ENCODE results near the gene DGKI.

The DGKI gene

GRCh38 chr7:137587326-137587725 is 259.4 kb downstream of the DGKI start:
- DNase-seq, result no peak

- no peak for DNase-seq
Observed at GRCh38 chr7:137585591-137585990, 261.2 kb downstream of the DGKI start.

GRCh38 chr7:137583172-137583571 is 263.6 kb downstream of the DGKI start:
- DNase-seq, result no peak

DNA sequence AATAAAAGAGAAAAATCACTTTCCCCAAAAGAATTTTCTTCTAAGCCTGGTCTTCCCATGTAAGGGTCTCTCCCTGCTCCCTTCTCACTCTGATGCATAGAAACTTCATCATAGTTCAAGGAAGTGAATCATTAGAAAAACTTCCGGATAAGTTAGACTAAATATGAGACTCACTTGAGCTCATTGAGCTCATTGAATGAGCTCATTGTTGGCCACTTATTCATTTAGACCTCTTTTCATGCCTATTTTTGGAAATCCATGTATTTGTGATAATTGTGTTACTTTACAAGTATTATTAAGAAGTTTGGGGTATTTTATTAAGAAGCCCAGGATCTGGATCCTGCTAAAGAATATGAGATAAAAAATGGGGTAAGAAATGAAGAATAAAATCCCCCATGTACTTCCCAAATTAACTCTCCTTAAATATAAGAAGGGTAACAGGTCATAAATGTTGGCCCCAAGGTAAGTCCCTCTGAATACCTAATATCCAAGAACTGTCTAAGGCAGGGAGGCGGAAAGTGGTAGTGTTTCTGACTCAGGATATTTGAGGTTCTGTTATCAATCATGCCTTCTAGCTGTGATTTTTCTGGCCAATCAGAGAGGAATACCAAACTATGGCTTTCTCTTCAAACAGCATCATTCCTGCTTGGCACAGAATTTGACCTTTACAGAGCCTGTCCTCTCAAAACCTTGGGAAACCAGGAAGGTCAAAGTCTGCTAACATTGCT is 266.7 kb downstream of the DGKI start:
- DNase-seq, result no peak

DNA sequence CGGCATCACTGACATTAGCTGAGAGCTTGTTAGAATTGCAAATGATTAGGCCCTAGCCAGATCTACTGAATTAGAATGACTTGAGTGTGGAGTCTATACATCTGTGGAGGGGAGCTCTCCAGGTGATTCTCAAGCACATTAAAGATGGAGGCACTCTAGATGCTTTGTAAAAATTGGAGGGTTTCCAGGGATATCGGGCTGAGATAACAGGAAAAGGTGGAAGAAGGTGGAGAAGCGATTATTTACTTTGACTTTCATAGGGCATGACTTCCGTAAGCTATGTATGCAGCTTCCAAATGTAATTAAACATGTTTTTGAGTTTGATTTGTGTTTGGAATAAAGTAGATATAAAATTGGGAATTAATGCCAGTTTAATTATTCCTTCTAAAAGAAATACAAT is 268.2 kb downstream of the DGKI start:
- no peak for DNase-seq

DNA sequence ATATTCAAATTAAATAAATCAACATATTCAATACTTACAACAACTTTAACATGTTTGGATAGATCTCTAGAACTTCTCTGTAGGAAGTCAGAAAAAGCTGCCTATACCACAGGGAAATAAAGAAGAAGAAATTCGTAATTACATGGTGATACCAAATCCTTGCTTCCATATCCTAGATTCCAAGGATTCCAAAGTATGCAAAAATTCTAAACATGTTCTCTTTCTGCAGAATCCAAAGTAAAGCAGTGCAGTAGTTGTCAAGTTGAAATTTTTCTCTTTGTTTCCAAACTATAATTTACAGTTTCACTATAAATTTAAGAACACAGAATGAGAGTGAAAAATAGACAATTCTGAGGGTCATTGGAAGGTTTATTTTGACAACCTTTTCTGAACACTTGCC is 269.6 kb downstream of the DGKI start:
- DNase-seq, result no peak

- no peak for DNase-seq
Observed at GRCh38 chr7:137576481-137576880, 270.3 kb downstream of the DGKI start.

- no peak for DNase-seq
Observed at GRCh38 chr7:137574812-137575211, 272.0 kb downstream of the DGKI start.

- no peak for DNase-seq
Observed at GRCh38 chr7:137572056-137572784, 274.6 kb downstream of the DGKI start.

DNA sequence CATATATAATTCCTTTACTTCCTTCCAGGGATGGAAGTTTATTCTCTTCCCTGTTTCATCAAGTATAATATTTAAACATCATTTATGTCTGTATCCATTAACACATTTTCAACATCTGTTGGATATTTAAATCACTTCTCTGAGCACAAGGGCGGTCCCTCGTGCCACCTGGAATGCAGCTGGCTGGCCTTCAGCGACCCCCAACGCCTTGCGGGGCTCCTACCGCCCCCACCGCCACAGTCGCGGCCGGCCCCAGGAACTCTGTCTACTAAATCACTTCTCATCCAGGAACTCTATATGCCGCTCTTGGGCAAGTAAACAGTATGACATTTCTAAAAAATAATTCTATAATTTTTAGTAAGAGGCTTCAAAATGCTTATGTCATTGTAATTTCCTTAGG is 282.1 kb downstream of the DGKI start:
- no peak for DNase-seq

DNA sequence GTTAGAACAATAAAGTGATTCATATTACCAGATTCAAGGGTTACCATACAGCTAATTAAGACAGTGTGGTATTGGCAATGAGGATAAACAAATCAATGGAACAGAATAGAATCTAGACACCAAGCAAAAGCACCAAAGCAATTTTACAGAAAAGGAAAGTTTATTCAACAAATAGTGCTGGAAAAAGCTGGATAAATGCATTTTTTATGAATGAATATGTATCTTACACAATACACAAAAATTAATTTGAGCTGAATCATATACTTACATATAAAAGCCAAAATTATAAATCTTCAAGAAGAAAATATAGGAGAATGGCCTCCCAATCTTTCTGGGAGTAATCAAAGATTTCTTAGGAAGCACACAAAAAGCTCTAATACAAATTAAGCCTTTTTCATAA is 282.8 kb downstream of the DGKI start:
- DNase-seq, result no peak

GRCh38 chr7:137547485-137547884 is 299.3 kb downstream of the DGKI start:
- DNase-seq, result no peak

DNA sequence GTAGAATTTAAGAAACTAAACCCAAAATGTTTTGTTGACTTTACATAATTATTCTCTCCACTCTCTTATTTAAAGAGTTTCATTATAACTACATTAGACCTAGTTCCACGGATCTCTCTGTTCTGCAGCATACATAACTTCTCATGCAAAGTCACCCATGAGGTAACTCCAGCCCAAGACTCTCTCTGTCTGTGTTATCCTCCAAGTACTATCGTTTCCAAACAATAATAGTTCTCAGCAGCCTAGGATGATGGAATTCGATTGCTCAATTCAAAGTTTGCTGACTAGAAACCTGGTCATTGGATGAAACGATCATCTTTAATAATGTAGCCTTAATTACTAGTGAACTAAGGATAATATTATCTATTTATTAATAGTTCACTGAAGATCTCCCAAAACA is 300.1 kb downstream of the DGKI start:
- DNase-seq, result no peak

DNA sequence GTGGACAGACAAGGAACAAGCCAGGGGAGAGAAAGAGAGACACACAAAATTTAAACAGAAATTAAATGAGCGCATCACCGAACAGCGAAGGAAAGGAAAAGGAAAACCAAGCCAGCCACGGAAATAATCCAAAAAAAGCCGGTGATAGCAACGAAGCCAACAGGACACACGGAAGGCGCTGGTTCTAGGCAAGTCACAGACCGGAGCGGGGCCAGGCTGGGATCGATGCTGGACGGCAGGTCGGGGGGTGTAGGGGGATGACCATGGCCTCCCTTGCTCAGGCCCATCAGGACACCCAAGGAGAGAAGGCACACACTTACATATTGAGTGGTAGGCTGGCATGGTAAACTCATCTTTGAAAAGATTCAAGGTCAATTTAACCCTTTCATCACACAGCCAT is 300.8 kb downstream of the DGKI start:
- no peak for DNase-seq

GRCh38 chr7:137545059-137545716 is 301.6 kb downstream of the DGKI start:
- no peak for DNase-seq

- no peak for DNase-seq
Observed at GRCh38 chr7:137544453-137545058, 302.2 kb downstream of the DGKI start.

DNA sequence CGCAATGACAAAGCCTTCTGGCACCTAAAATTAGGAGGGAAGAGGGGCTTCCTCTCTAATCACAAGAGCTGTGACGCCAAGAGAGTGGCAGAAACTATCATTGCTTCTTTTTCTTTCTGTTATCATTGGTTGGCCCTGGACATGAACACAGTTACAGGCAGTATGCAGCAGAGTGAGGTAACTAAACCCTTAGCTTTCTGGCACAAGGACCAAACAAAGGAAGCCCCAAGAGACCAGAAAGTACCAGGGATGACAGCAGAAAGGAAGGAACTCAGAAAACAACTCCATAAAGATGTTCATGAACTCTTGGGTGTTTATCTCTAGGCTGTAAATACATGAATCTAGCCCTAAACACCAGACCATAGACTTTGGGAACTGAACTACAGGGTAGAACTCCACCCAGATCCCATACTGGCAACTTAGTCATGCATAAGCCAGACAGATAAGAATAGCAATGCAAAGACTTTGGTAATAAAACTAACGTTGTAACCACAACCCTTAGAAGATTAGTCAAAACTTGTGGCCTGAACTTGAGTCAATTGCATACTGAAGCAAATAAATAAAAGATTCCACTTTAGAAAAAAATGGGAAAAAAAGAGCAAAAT is 307.6 kb downstream of the DGKI start:
- DNase-seq, result no peak

- DNase-seq, result no peak
Observed at GRCh38 chr7:137538361-137538762, 308.4 kb downstream of the DGKI start.

DNA sequence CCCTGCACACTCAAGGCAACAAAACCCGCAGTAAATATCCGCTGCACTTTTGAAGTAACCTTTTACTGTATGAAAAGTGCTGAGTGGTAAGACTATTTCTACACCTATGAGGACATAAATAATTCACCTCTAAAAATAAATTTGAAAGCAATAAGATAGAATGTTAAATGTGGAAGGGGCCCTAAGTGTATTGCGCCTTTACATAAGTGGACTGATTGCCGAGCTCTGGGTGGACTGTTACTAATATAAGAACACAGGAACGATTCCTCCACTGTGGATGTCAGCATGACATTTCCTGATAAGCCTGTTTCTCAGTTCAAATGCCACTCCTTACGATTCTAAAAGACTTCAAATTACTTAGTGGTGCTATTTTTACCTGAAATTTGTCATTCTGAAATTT is 311.2 kb downstream of the DGKI start:
- no peak for DNase-seq

- DNase-seq, result no peak
Observed at GRCh38 chr7:137531671-137532070, 315.1 kb downstream of the DGKI start.

- no peak for DNase-seq
Observed at GRCh38 chr7:137527634-137528033, 319.1 kb downstream of the DGKI start.

DNA sequence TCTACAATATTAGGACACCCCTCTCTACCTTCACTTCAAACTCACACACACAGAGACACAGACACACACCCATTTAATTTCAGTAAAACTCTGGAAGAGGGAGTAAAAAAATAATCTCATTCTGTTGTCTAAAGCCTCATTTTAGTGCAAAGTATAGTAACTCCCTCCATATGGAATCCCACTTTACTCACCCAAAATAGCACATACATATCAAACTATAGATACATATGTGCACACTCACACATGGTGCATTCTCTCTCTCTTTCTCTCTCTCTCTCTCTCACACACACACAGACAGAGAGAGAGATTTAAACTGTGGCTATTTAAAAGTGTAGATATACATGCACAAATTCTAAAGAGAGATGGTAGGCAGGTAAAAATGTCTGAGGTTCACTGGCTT is 323.6 kb downstream of the DGKI start:
- DNase-seq, result no peak

DNA sequence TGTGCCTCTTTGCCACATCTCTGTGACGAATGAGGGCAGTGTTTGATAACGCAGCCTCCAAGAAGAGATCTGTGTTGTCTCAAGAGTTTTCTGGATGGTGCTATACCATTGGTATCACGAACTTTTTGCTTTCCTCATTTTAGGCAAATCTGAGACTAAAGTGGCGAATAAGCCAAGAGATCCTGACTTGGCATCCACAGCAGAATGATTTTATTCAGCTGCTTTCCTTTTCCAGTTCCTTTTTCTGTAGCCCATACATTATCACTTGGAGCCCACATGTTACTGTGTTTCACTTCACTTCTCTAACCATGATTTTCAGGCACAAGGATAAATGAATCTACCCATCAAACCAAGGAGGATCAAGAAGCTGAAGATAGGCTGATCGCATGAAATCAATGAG is 325.3 kb downstream of the DGKI start:
- DNase-seq, result no peak
